GM12801 (cell line): Measurements from ENCODE around the gene PRKAR1B.

Source experiments
- CTCF ChIP-seq: IDR thresholded peaks from one replicate; pipeline ENCODE4 v1.5.1; 2011; ENCODE audit warnings: control low read depth; ENCODE audit not compliant: insufficient read length; ENCODE audit errors: extremely low read depth

The PRKAR1B gene

DNA sequence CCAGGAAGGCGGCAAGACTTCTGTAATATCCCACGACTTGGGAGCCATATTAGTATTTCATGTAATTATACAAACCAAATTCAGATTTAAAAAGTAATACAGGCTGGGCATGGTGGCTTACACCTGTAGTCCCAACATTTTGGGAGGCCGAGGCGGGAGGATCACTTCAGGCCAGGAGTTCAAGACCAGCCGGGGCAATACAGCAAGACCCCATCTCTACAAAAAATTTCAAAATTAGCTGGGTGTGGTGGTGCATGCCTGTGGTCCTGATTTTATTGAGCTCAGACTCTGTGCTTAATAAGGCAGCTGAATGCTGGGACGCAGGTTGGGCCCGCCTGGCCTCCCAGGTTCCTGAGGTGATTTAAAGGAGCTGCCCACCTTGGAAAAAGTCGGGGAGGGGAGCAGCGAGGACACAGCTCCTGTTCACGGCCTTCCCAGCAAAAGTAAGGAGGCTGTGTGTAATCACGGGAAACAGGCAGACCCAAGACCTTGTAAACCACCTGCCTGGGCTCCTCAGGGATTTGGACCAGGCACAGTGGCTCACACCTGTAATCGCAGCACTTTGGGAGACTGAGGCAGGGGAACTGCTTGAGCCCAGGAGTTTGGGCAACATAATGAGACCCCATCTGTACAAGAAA lies 93.6 kb downstream of the PRKAR1B start:
- no peak for TF ChIP-seq CTCF

GRCh38 chr7:632831-633210 lies 94.3 kb downstream of the PRKAR1B start:
- no peak for TF ChIP-seq CTCF

GRCh38 chr7:631964-632830 lies 94.9 kb downstream of the PRKAR1B start:
- no peak for TF ChIP-seq CTCF

GRCh38 chr7:631291-631711 lies 95.8 kb downstream of the PRKAR1B start:
- TF ChIP-seq CTCF = no peak

GRCh38 chr7:630539-630938 lies 96.5 kb downstream of the PRKAR1B start:
- no peak for TF ChIP-seq CTCF

GRCh38 chr7:630111-630511 lies 97.0 kb downstream of the PRKAR1B start:
- no peak for TF ChIP-seq CTCF

DNA sequence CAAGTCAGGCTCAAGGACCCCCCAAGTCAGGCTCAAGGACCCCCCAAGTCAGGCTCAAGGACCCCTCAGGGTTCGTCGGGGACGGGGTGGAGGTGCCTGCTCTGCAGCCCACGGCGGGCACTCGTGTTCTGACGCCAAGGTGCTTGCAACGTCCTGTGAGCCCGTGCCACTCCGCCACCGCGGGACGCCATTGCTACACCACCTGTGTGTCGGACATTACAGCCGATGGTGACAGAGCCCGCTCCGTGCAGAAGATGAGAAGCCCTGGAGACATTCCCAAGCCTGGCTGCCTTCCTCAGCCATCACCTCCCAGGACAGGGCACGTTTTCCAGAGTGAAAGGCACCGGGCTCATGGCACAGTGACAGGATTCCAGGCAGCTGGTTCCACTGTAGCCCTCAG lies 98.3 kb downstream of the PRKAR1B start:
- TF ChIP-seq CTCF = no peak
